Bronchial epithelial cell (primary cell): ENCODE results near the gene CHIC2. TPM values are rescaled to one million over a fixed set of nuclear protein-coding genes. Genes with fewer than 3 reads are reported as not detected.

ENCODE experiments used
- DNase-seq: peaks from one replicate; pipeline ENCODE4 v3.0.0-alpha.2; 2010; ENCODE audit warnings: low read depth
- FAIRE-seq: peaks from 2 replicates; lab custom pipeline; 2011; peaks lifted over from hg19 to GRCh38; lab: Jason Lieb, UNC
- H3K27me3 ChIP-seq: 2 replicates; pipeline ENCODE4 v1.5.1; 2011; ENCODE audit warnings: low read length; ENCODE audit not compliant: control insufficient read depth, insufficient read depth
- H3K36me3 ChIP-seq: 2 replicates; pipeline ENCODE4 v1.5.1; 2011; ENCODE audit warnings: low read length; ENCODE audit not compliant: control insufficient read depth, insufficient read depth
- H3K4me3 ChIP-seq: 2 replicates; pipeline ENCODE4 v1.5.1; 2011; ENCODE audit warnings: mild to moderate bottlenecking, low read depth, low read length, control low read depth
- CTCF ChIP-seq: IDR thresholded peaks from 2 replicates; pipeline ENCODE4 v1.5.1; 2011; ENCODE audit warnings: mild to moderate bottlenecking, moderate library complexity, low read length, control low read depth, inconsistent platforms; ENCODE audit not compliant: insufficient read depth, severe bottlenecking
- total RNA-seq: library from RNA; depleted of rRNA; stranded (reverse); fragments of >200 nt; gene quantifications from 2 replicates; pipeline ENCODE4 v1.2.1, GENCODE V29; 2014

CHIC2 gene
- total RNA-seq, 1 donor from 2014 or later = 36.1 TPM

- Histone ChIP-seq H3K27me3 (peaks cover 21% of the 10 kb centered on the region), H3K4me3 (peak overlapping the region; percentile 37), H3K36me3 (no peaks in the 10 kb centered on the region)
- FAIRE-seq = no peak
- no peak for TF ChIP-seq CTCF
- DNase-seq = peak; percentile 36
These were observed 26.6 kb upstream of the CHIC2 start for GRCh38 chr4:54090804-54091623.

- TF ChIP-seq CTCF = no peak
- FAIRE-seq = no peak
- Histone ChIP-seq H3K4me3 (no peak overlapping the region), H3K27me3 (peaks cover 19% of the 10 kb centered on the region), H3K36me3 (no peaks in the 10 kb centered on the region)
- DNase-seq = no peak
These were observed 26.0 kb upstream of the CHIC2 start for GRCh38 chr4:54090404-54090803.

GRCh38 chr4:54089875-54090274 is 25.5 kb upstream of the CHIC2 start:
- H3K36me3 ChIP-seq = no peaks in the 10 kb centered on the region
- FAIRE-seq = no peak

GRCh38 chr4:54085284-54085683 is 20.9 kb upstream of the CHIC2 start:
- FAIRE-seq = peak; percentile 91

More at GRCh38 chr4:54089875-54090274, 25.5 kb upstream of the CHIC2 start:
- DNase-seq = no peak
- H3K4me3 ChIP-seq = no peak overlapping the region
- no peak for TF ChIP-seq CTCF
- peaks cover 14% of the 10 kb centered on the region for H3K27me3 ChIP-seq

GRCh38 chr4:54082168-54082567 is 17.8 kb upstream of the CHIC2 start:
- H3K4me3 ChIP-seq = no peak overlapping the region

More at GRCh38 chr4:54085284-54085683, 20.9 kb upstream of the CHIC2 start:
- H3K4me3 ChIP-seq = no peak overlapping the region
- TF ChIP-seq CTCF = no peak
- H3K36me3 ChIP-seq = no peaks in the 10 kb centered on the region
- H3K27me3 ChIP-seq = no peaks in the 10 kb centered on the region
- DNase-seq = peak; percentile 97

More at GRCh38 chr4:54082168-54082567, 17.8 kb upstream of the CHIC2 start:
- peak; percentile 95 for FAIRE-seq
- Histone ChIP-seq H3K27me3 (no peaks in the 10 kb centered on the region), H3K36me3 (no peaks in the 10 kb centered on the region)
- DNase-seq = peak; percentile 99
- TF ChIP-seq CTCF = no peak
